Lower leg skin (tissue), 3 donors: ENCODE measurements around the gene MAP3K5.

Experiments
- CTCF ChIP-seq, 3 donors: fragments of 450-650 bp; IDR thresholded peaks; one replicate each; pipeline ENCODE4 v1.5.1; 2016; ENCODE audit warnings: antibody characterized with exemption in 3 of 3, mild to moderate bottlenecking in 3 of 3, moderate library complexity in 2 of 3
- POLR2A ChIP-seq, 2 donors: fragments of 450-650 bp; IDR thresholded peaks; one replicate each; pipeline ENCODE4 v1.6.1; 2016 to 2017; ENCODE audit warnings: antibody characterized with exemption in 2 of 2, mild to moderate bottlenecking in 1 of 2, moderate library complexity in 1 of 2

- TF ChIP-seq CTCF (IDR thresholded peaks at IDR 0.05) = no peak
- no peak for TF ChIP-seq POLR2A (IDR thresholded peaks at IDR 0.05)
Observed at GRCh38 chr6:136782021-136782770, 10.1 kb downstream of the MAP3K5 start.
